Neural cell (in vitro differentiated cells): Measurements from ENCODE around the gene IGF1R. TPM values are rescaled to one million over a fixed set of nuclear protein-coding genes. Genes with fewer than 3 reads are reported as not detected.
A peak's percentile ranks its signal among the peaks of the same experiment; 100 is the strongest.

Experiments
- H2AFZ ChIP-seq: fragments of 200-600, 300-800 bp; sonication (generic), shearing (Covaris generic); 2 replicates; pipeline ENCODE4 v1.6.0; 2014; ENCODE audit warnings: low read depth, mild to moderate bottlenecking, antibody characterized with exemption, low read length, moderate library complexity
- H3F3A ChIP-seq: fragments of 200-600 bp; shearing (Covaris generic); 2 replicates; pipeline ENCODE4 v1.6.1; 2016; ENCODE audit warnings: mild to moderate bottlenecking, moderate library complexity, mixed read lengths, antibody characterized with exemption, low read length; ENCODE audit not compliant: insufficient read depth, poor library complexity, severe bottlenecking
- H3K27ac ChIP-seq: fragments of 200-600, 300-800 bp; sonication (generic), shearing (Covaris generic); 2 replicates; pipeline ENCODE4 v1.5.1; 2014; ENCODE audit warnings: mild to moderate bottlenecking, low read length, moderate library complexity
- H3K27me3 ChIP-seq: fragments of 300-800, 200-600 bp; sonication (generic), shearing (Covaris generic); 2 replicates; pipeline ENCODE4 v1.6.0; 2014; ENCODE audit warnings: mild to moderate bottlenecking, low read depth, low read length, moderate library complexity; ENCODE audit not compliant: insufficient read depth
- H3K36me3 ChIP-seq: fragments of 300-800, 200-600 bp; sonication (generic), shearing (Covaris generic); 2 replicates; pipeline ENCODE4 v1.5.1; 2014; ENCODE audit warnings: mild to moderate bottlenecking, antibody characterized with exemption, low read length, moderate library complexity; ENCODE audit not compliant: insufficient read depth
- H3K4me2 ChIP-seq: fragments of 300-800, 200-600 bp; sonication (generic), shearing (Covaris generic); 2 replicates; pipeline ENCODE4 v1.6.0; 2014; ENCODE audit warnings: mild to moderate bottlenecking, low read length
- H3K4me3 ChIP-seq: fragments of 300-800, 200-600 bp; sonication (generic), shearing (Covaris generic); 2 replicates; pipeline ENCODE4 v1.5.1; 2014; ENCODE audit warnings: mild to moderate bottlenecking, low read length, moderate library complexity
- H3K79me2 ChIP-seq: fragments of 200-600 bp; shearing (Covaris generic); replicated peaks from 2 replicates; pipeline ENCODE4 v1.6.0; 2014; ENCODE audit warnings: mild to moderate bottlenecking, low read length, moderate library complexity; ENCODE audit not compliant: insufficient read depth
- H3K9ac ChIP-seq: fragments of 300-800, 200-600 bp; sonication (generic), shearing (Covaris generic); 2 replicates; pipeline ENCODE4 v1.6.1; 2016; ENCODE audit warnings: mild to moderate bottlenecking, low read length, mixed read lengths
- H3K9me2 ChIP-seq: fragments of 200-600 bp; shearing (Covaris generic); 2 replicates; pipeline ENCODE4 v1.6.1; 2016; ENCODE audit warnings: mild to moderate bottlenecking, low read length, mixed read lengths; ENCODE audit not compliant: insufficient read depth
- H3K9me3 ChIP-seq: fragments of 200-600, 300-800 bp; sonication (generic), shearing (Covaris generic); 2 replicates; pipeline ENCODE4 v1.6.1; 2016; ENCODE audit warnings: mild to moderate bottlenecking, mixed run types, low read length, moderate library complexity, mixed read lengths
- H4K20me1 ChIP-seq: fragments of 200-600 bp; shearing (Covaris generic); 2 replicates; pipeline ENCODE4 v1.6.1; 2016; ENCODE audit warnings: mild to moderate bottlenecking, mixed run types; ENCODE audit not compliant: insufficient read depth
- EP300 ChIP-seq: fragments of 450-650 bp; conservative IDR thresholded peaks from 2 replicates; pipeline ENCODE4 v1.6.1; 2014; ENCODE audit warnings: antibody characterized with exemption, mild to moderate bottlenecking, moderate library complexity; ENCODE audit not compliant: poor library complexity, severe bottlenecking
- EZH2 ChIP-seq: fragments of 200-600, 300-800 bp; shearing (Covaris generic), sonication (generic); IDR thresholded peaks from 2 replicates; pipeline ENCODE4 v1.6.1; 2014; ENCODE audit warnings: antibody characterized with exemption, low read length, borderline replicate concordance, mild to moderate bottlenecking; ENCODE audit not compliant: insufficient read depth, poor library complexity, severe bottlenecking
- MXI1 ChIP-seq: fragments of 450-650 bp; conservative IDR thresholded peaks from 2 replicates; pipeline ENCODE4 v1.6.1; 2014; ENCODE audit warnings: antibody characterized with exemption, mild to moderate bottlenecking; ENCODE audit not compliant: poor library complexity, severe bottlenecking
- POLR2AphosphoS5 ChIP-seq: IDR thresholded peaks from 2 replicates; pipeline ENCODE4 v1.6.1; 2012
- RAD21 ChIP-seq: fragments of 450-650 bp; conservative IDR thresholded peaks from 2 replicates; pipeline ENCODE4 v1.6.1; 2014; ENCODE audit warnings: antibody characterized with exemption, mild to moderate bottlenecking, moderate library complexity
- REST ChIP-seq: IDR thresholded peaks from 2 replicates; pipeline ENCODE4 v1.6.1; 2012; ENCODE audit warnings: borderline replicate concordance
- SMC3 ChIP-seq: fragments of 450-650 bp; conservative IDR thresholded peaks from 2 replicates; pipeline ENCODE4 v1.6.1; 2014; ENCODE audit warnings: antibody characterized with exemption, mild to moderate bottlenecking, moderate library complexity; ENCODE audit not compliant: poor library complexity
- TAF1 ChIP-seq: IDR thresholded peaks from 2 replicates; pipeline ENCODE4 v1.6.1; 2012; ENCODE audit warnings: low read depth
- polyA plus RNA-seq: library from polyadenylated mRNA; depleted of rRNA; stranded (reverse); fragments of >200 nt; gene quantifications from 2 replicates; pipeline ENCODE4 v1.2.3, GENCODE V29; 2014
- TF ChIP-seq, protein P1 (sequence below): fragments of 450-650 bp; IDR thresholded peaks from 2 replicates; pipeline ENCODE4 v1.5.1; 2014; ENCODE audit warnings: antibody characterized with exemption, mild to moderate bottlenecking, moderate library complexity; ENCODE audit not compliant: poor library complexity, severe bottlenecking

Gene IGF1R
- polyA plus RNA-seq, 1 donor from 2014 or later: 10.9 TPM

DNA sequence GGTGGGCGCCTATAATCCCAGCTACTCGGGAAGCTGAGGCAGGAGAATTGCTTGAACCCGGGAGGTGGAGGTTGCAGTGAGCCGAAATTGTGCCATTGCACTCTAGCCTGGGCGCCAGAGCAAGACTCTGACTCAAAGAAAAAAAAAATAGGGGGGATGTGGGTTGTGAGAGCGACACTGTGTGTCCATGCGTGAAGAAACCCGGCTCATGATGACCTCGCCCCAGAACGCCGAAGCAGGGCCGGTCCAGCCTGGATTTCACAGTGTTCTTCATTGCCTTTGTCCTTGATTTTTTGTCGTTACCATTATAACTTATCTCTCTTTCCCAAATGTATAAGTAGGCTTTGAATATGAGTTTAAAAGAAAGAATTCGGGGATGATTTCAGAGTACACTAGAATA lies 230.5 kb downstream of the IGF1R start:
- no peaks in the 10 kb centered on the region for H3K9me2 ChIP-seq
- H3K4me3 ChIP-seq: no peak overlapping the region
- H3K27me3 ChIP-seq: no peaks in the 10 kb centered on the region
- TF ChIP-seq EP300 (no peak), SMC3 (no peak), TAF1 (no peak), MXI1 (no peak), EZH2 (no peak), REST (no peak), POLR2AphosphoS5 (no peak), RAD21 (no peak)
- TF ChIP-seq, protein P1, sequence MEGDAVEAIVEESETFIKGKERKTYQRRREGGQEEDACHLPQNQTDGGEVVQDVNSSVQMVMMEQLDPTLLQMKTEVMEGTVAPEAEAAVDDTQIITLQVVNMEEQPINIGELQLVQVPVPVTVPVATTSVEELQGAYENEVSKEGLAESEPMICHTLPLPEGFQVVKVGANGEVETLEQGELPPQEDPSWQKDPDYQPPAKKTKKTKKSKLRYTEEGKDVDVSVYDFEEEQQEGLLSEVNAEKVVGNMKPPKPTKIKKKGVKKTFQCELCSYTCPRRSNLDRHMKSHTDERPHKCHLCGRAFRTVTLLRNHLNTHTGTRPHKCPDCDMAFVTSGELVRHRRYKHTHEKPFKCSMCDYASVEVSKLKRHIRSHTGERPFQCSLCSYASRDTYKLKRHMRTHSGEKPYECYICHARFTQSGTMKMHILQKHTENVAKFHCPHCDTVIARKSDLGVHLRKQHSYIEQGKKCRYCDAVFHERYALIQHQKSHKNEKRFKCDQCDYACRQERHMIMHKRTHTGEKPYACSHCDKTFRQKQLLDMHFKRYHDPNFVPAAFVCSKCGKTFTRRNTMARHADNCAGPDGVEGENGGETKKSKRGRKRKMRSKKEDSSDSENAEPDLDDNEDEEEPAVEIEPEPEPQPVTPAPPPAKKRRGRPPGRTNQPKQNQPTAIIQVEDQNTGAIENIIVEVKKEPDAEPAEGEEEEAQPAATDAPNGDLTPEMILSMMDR: no peak
- no peak overlapping the region for H3K9ac ChIP-seq
- H3K79me2 ChIP-seq: peaks cover 27% of the 10 kb centered on the region
- H3K27ac ChIP-seq: no peak overlapping the region
- H3F3A ChIP-seq: no peaks in the 10 kb centered on the region
- H3K9me3 ChIP-seq: no peaks in the 10 kb centered on the region
- H3K36me3 ChIP-seq: no peaks in the 10 kb centered on the region
- H3K4me2 ChIP-seq: no peak overlapping the region
- H2AFZ ChIP-seq: no peak overlapping the region
- no peaks in the 10 kb centered on the region for H4K20me1 ChIP-seq

DNA sequence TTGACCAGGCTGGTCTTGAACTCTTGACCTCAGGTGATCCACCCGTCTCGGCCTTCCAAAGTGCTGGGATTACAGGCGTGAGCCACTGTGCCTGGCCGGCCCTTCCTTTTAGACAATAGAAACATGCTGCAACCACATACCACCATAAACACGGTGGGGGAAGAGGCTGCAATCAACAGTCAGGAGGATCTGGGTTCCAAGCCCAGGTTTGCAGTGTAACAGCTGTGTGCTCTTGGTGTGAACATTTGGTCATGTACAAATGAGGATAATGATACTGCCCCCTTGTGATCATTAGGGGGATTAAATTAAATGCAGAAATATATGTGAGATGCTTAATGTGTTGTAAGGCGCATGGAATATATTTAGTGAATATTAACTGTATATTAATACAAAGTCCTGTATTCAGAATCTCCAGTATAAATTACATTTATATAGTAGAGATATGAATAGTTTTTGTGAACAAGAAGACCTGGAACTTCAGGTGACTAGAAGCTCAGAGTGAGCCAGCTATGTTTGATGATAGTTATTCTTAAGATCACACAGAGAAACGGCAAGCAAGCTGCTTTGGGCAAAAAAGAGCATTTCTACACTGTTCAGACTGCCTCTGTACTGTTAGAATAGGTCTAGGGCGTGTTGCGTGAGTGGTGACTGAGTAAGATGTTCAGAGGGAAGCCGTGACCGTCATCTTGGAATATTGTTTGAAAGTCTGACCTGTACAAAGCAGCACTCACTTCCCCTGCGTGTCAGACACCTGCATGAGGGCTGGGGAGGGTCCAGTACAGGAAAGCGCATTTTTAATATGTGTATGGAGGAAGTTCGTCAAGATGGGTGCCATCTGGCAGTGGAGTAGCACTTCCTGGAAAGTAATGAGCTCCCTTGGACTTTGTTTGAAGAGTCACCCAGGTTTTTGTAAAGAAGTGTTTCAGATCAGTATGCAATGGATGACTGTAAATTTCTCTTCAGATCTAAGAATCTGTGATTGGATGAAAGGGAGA lies 233.5 kb downstream of the IGF1R start:
- Histone ChIP-seq H3K36me3 (no peaks in the 10 kb centered on the region), H3K79me2 (peaks cover 22% of the 10 kb centered on the region), H3K9me2 (no peaks in the 10 kb centered on the region), H3K4me2 (no peak overlapping the region), H3K9ac (no peak overlapping the region), H3K4me3 (no peak overlapping the region), H3K9me3 (no peaks in the 10 kb centered on the region), H3K27ac (no peak overlapping the region), H2AFZ (no peak overlapping the region), H4K20me1 (no peaks in the 10 kb centered on the region), H3F3A (no peaks in the 10 kb centered on the region), H3K27me3 (no peaks in the 10 kb centered on the region)
- TF ChIP-seq EP300 (no peak), RAD21 (peak; percentile 51), TAF1 (no peak), REST (no peak), POLR2AphosphoS5 (no peak), EZH2 (no peak), MXI1 (no peak), SMC3 (peak; percentile 51)
- TF ChIP-seq, protein P1: peak; percentile 55
